ENCODE measurements around the gene PIGX.

DNA sequence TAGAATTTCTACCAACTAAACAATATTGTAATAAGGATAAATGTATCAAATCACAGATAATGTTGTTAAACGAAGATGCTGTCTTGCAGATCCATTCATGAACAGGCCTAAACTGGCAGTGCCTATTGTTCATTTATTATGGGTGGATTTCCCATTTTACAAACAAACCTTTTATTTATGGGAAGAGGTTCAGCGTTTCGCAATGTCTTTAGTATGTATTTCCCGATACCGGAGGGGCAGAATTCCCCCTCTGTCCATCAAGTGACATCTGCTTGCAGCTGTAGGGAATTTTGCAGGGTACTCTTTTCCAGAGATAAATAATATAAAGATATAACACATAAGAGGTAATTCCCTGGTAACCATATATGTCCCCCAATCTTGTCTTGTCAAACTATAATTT lies 5.8 kb upstream of the PIGX start:
- TF ChIP-seq CTCF (IDR thresholded peaks at IDR 0.05): no peak
- TF ChIP-seq EZH2 (IDR thresholded peaks at IDR 0.05; ENCODE audit: borderline replicate concordance, insufficient read depth, low read depth, low read length, poor library complexity, severe bottlenecking): no peak

All from B cell (primary cell).